Measurements from ENCODE around the gene C2CD4D.

Gene C2CD4D

GRCh38 chr1:151837884-151838221 is 1.8 kb downstream of the C2CD4D start (continued):
- no peak for TF ChIP-seq ZNF26 (tag by site-specific recombination; IDR thresholded peaks at IDR 0.05)
- no peak for TF ChIP-seq ZSCAN16 (tag by site-specific recombination; IDR thresholded peaks at IDR 0.05)
- no peak for TF ChIP-seq ZNF600 (tag by site-specific recombination; IDR thresholded peaks at IDR 0.05)
- no peak for TF ChIP-seq ZSCAN4 (tag by site-specific recombination; IDR thresholded peaks at IDR 0.05)
- no peak for TF ChIP-seq GFI1B (tag by site-specific recombination; IDR thresholded peaks at IDR 0.05)

GRCh38 chr1:151837197-151837596 is 2.4 kb downstream of the C2CD4D start:
- no peak for TF ChIP-seq ZNF248 (tag by site-specific recombination; IDR thresholded peaks at IDR 0.05)
- H3K9me3 ChIP-seq (ENCODE audit: control insufficient read depth, insufficient read depth, low read depth, low read length) = no peaks in the 10 kb centered on the region
- no peak overlapping the region for H3K27ac ChIP-seq (ENCODE audit: extremely low read depth, low read depth, low read length)
- H3K4me1 ChIP-seq (ENCODE audit: control insufficient read depth, insufficient read depth, low read length) = no peaks in the 10 kb centered on the region
- CTCF ChIA-PET = interaction anchor here (0.5 to 2.2 kb wide), 33 partner anchors 9 to 737 kb away, joined by 3 to 15 read pairs (median 5); partner anchors contain the start of genes MRPL9, PI4KB and THEM5
- POLR2A ChIA-PET = interaction anchor here (0.6 to 1.0 kb wide), 3 partner anchors 79 to 325 kb away, joined by 3 to 5 read pairs (median 3); partner anchors contain the start of gene TUFT1
- H3K36me3 ChIP-seq (ENCODE audit: control insufficient read depth in 2 of 2, insufficient read depth in 1 of 2, low read length in 2 of 2) = no peaks in the 10 kb centered on the region
- H3K4me3 ChIP-seq (ENCODE audit: low read depth, low read length) = no peak overlapping the region

- peaks cover 2% of the 10 kb centered on the region; the same call in 1 of the 2 replicates for H3K4me1 ChIP-seq (ENCODE audit: control insufficient read depth, insufficient read depth, low read length)
- H3K36me3 ChIP-seq (ENCODE audit: control insufficient read depth in 2 of 2, insufficient read depth in 1 of 2, low read length in 2 of 2) = no peaks in the 10 kb centered on the region
- H3K4me3 ChIP-seq (ENCODE audit: low read depth, low read length) = no peak overlapping the region
- H3K9me3 ChIP-seq (ENCODE audit: control insufficient read depth, insufficient read depth, low read depth, low read length) = no peaks in the 10 kb centered on the region
- no peak overlapping the region for H3K27ac ChIP-seq (ENCODE audit: extremely low read depth, low read depth, low read length)
- ChIA-PET CTCF (interaction anchor here (0.6 to 2.2 kb wide), 32 partner anchors 8 to 554 kb away, joined by 3 to 14 read pairs (median 5); partner anchors contain the start of genes MRPL9, PI4KB, THEM5 and TUFT1), POLR2A (interaction anchor here (1.1 kb wide), 1 partner anchor 73 kb away, joined by 3 read pairs; the partner anchor contains the start of gene MRPL9)
- no peak for TF ChIP-seq KLF1 (tag by site-specific recombination; IDR thresholded peaks at IDR 0.05)
Measured at GRCh38 chr1:151835596-151835995, 4.0 kb downstream of the C2CD4D start.

GRCh38 chr1:151834239-151834638 is 5.4 kb downstream of the C2CD4D start:
- H3K4me1 ChIP-seq (ENCODE audit: control insufficient read depth, insufficient read depth, low read length) = peaks cover 2% of the 10 kb centered on the region
- no peak for TF ChIP-seq ZSCAN30 (tag by site-specific recombination; IDR thresholded peaks at IDR 0.05)
- TF ChIP-seq ZNF169 (tag by site-specific recombination; IDR thresholded peaks at IDR 0.05) = no peak
- no peak for TF ChIP-seq ZBTB44 (tag by site-specific recombination; IDR thresholded peaks at IDR 0.05)
- TF ChIP-seq ZFP37 (tag by site-specific recombination; IDR thresholded peaks at IDR 0.05) = no peak
- no peak overlapping the region for H3K27ac ChIP-seq (ENCODE audit: extremely low read depth, low read depth, low read length)
- ChIA-PET POLR2A (no interaction called here), CTCF (interaction anchor here (0.6 to 1.0 kb wide), 4 partner anchors 241 to 526 kb away, joined by 3 to 8 read pairs (median 3); no protein-coding TSS in a partner anchor)
- no peaks in the 10 kb centered on the region for H3K36me3 ChIP-seq (ENCODE audit: control insufficient read depth in 2 of 2, insufficient read depth in 1 of 2, low read length in 2 of 2)
- H3K4me3 ChIP-seq (ENCODE audit: low read depth, low read length) = no peak overlapping the region
- no peaks in the 10 kb centered on the region for H3K9me3 ChIP-seq (ENCODE audit: control insufficient read depth, insufficient read depth, low read depth, low read length)

Measured in HEK293 (cell line).